GM19043 (cell line): Measurements from ENCODE around the gene CCK.

Experiments used
- ATAC-seq: cut with Tn5 transposase; IDR thresholded peaks from one replicate; pipeline ENCODE4 v1.9.1; 2021; ENCODE audit warnings: low read depth; ENCODE audit not compliant: unreplicated experiment

The CCK gene

DNA sequence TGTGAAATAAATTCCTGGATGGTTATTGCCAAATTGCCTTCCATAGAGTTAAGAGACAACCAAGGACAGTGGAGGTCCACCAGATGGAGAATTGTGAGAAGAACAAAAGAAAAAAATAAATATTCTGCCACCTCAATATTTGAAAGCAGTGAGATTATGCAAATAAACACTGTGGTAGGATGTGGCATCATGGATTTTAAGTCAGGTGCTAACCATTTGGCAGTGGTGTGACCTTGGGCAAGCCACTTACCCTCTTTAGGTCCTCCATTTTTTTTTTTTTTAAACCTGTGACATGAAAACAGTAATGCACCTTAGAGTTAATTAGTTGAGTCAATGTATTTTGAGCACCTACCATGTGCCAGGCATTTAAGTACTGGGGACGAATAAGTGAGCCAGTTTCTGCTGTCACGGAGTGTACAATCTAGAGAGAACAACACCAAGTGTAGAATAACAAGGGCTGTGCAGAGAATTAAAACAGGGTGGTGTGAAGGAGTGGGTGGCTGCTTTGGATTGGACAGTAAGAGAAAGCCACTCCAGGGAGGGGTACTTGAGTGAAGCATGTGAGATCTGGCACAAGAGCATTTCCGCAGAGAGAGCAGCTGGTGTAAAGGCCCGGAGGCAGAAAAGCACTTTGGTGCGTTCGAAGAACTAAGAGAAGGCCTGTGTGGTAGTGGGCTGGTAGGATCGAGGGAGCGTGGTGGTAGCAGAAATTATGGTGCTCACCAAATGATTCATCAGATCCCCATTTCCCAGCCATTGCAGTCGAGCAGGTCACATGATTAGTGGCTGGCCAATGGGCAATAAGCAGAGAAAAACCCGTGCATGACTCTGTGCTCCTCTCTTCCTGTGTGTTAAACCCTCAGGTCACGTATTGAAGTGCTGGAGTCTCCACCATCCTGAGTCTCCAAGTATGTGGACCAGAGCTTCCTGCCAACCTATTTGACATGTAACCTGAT, 39.2 kb downstream of the CCK start:
- ATAC-seq: no peak

DNA sequence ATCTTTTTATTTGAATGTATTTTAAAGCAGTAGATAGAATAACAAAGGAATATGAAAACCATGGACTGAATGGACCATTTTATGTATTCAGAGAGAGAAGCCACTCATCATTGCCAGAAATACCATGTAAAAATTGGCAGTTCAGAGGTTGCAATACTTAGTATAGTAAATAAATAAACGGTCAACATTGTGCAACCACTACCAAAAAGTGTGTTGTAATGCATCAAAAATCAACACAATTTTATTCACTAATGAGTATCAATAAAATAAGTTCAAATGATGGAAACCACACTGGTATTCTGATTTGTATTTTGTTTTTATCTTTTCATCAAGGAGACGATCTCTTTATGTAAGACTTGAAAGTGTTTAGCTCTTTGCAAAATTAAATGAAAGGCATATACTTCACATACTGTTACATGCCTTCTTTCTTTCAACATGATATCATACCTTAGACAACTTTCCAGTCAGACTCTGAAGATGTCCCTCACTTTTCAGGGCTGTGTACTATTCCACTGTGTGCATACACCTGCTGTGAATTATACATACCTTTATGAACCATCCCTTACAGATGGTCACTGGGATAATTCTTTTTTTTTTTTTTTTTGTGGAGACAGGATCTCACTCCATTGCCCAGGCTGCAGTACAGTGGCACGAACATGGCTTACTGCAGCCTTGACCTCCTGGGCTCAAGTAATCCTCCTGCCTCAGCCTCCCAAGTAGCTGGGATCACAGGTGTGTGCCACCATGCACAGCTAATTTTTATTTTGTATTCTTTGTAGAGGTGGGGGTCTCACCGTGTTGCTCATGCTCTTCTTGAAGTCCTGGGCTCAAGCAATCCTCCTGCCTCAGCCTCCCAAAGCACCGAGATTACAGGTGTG, 40.3 kb downstream of the CCK start:
- ATAC-seq: no peak

DNA sequence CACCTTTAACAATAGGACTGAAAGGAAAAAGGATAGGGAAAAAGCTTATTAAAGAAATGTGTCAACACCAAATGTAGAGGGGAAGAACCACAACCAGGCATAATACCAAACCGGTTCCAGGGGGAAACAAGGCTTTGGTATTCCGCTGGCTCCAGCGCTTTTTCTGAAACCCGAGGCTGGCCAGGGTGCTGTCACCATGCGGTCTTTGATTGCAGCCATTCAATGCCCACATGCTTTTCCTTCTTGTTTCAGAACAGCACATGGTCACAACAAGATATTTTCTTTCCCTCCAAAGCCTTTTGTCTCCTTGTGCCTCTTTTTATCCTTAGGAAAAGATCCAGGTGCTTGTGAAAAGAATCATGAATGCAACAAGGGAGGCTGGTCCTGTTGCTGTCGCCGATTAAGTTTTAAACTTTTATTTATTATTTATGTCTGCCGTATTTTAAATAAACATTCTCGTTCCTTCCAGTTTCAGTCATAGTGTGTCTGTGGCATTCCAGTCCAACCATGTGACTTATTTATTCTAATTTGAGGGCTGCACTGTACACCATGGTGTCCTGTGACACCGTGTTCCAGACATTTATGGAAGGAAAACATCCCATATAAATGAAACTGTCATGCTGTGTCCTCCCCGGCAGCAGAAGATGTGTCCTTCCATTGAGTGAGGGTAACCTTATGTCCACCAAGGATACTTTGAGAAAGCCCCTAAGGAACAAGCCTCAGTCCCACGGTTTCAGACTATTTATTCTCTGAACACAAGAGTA, 41.1 kb downstream of the CCK start:
- ATAC-seq: no peak

DNA sequence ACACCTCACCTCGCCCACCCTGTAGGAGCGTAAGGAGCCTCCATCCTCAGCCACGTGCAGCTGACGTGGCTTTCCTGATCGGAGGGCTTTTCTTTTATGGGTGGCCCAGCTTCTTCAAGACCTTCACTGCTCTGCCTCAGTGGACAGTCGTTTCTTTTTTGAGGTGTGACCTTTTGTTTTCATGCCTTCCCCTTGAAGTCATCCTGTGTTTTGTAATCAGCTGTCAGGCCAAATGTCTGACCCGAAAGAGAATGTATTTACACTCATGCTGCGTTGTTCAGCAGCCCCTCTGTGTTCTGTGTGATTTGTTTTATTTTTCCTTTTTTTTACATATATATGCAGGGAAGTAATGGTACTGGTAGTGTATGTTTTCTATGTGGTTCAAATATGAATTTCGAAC, 41.8 kb downstream of the CCK start:
- no peak for ATAC-seq

DNA sequence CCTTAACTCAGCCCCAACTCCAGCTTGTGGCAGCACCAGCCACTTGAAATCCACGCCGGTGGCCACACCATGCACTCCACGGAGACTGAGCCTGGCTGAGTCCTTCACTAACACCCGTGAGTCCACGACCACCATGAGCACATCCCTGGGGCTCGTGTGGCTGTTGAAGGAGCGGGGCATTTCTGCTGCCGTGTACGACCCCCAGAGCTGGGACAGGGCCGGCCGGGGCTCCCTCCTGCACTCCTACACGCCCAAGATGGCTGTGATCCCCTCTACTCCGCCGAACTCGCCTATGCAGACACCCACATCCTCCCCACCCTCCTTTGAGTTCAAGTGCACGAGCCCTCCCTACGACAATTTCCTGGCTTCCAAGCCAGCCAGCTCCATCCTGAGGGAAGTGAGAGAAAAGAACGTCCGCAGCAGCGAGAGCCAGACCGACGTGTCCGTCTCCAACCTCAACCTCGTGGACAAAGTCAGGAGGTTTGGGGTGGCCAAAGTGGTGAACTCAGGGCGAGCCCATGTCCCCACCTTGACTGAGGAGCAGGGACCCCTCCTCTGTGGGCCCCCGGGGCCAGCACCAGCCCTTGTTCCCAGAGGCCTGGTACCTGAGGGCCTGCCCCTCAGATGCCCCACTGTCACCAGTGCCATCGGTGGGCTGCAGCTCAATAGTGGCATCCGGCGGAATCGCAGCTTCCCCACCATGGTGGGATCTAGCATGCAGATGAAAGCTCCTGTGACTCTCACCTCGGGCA, 42.9 kb downstream of the CCK start:
- no peak for ATAC-seq

DNA sequence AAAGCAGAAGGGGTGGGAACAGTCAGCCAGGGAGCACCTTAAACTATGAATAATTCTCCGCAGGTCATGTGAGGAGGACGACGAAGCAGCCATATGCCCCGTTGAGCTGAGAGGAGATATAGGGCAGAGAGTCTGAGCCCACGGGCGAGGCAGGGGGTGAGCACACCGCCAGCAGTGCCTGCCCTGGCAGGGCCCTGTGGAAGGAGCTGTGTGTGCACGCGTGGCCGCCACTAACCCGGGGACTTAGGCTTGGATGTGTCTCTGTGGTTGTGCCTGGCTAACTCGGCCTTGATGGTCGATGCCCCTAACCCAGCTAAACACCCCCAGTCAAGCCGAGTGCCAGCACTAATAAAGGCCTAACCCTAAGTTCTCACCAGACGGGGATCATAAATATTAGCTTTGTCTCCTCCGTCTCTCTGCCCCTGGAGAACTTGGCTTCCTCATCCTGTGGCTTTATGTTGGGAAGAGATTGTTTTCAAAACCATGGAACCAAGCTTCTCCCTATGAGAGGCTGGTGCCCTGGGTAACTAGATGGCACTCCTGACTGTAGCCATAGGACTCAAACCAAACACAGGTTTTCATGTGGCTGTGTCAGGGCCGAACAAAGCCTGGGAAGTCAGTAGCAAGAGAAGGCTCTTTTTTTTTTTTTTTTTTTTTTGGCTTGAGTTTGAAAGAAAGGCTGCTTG, 45.4 kb downstream of the CCK start:
- no peak for ATAC-seq

DNA sequence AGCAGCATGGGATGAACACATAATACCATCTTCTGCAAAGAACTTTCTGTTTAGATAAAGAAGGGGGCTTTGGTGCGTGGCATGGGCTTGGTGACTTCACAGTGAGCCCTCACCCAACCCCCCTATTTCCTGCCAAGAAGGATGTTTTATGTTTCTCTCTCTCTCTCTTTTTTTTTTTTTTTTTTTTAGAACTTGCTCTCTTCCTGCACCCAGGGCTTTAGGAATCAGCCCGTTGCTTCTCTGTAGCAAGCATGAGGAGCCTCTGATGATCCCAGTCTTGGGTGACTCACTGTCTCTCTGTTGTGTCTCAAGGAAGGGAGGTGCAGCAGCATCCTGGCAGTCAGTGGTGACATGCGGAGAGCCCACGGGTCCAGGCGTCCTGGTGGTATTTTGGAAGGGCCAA, 49.1 kb downstream of the CCK start:
- no peak for ATAC-seq

DNA sequence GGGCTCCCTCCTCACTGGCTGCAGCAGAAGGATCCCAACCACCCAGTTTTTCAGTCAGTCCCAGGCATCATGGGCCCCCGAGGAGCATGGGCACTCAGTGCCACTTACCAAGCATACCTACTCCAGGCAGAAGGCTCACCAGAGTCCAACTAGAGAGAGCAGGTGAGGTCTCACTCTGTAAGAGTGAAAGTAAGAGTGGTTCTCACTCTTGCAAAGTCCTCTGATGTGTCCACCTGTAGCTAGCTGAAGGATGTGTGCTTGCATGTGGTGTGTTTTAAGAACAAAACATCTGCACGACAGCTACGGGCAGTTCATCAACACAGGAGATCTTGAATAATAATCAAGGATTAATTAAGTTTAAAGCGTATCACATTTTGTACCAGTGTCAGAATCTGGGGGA, 49.7 kb downstream of the CCK start:
- ATAC-seq: peak; percentile 76

DNA sequence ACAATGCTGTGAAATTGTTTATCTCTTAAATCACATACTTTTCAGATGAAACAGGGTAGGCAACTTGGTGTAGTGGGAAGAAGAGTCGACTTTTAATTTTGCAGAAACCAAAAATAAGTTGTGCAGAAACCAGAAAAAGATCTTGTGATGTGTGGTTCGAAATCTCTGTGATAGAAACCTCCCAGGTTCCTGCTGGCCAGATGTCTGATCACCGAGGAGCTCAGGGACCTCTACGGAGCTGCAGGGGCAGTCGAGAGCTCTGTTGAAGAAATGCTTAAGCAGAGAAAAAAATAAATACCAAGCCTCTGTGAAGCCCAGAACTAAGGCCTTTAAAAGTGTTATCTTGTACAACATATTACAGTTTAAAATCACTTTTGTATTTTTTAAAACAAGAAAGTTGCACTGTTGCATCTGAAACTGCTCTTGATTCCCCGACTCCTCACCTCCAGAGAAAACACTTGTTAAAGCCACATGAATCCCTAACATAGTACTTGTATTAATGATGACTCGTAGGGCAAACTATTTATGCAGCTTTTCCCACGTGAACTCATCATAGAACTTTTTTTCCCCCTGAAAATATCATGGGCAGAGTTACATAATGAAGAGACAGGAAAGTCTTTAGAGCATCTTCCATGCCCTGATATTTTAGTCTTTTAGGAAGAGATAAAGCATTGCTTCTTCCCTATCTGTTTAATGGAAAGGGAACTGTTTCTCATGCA, 51.3 kb downstream of the CCK start:
- ATAC-seq: peak; percentile 47

DNA sequence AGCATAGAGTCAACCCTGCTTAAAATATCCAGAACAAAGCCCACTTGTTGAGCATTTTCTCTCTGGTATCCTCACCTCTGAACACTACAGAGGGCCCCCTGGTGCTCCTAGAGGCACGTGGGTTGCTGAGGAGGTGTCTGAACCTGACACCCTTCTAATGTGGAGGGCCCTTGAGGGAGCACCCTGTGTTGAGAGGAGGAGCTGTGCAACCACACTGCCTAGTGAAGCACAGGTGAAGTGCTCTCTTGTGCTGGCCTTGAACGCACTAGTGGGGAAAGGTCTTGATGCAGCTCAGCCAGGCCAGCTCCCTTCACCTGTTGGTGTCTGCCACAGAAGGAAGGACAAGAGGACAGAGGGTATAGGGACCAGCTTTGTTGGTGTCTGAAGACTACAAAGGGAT, 51.9 kb downstream of the CCK start:
- ATAC-seq: no peak

DNA sequence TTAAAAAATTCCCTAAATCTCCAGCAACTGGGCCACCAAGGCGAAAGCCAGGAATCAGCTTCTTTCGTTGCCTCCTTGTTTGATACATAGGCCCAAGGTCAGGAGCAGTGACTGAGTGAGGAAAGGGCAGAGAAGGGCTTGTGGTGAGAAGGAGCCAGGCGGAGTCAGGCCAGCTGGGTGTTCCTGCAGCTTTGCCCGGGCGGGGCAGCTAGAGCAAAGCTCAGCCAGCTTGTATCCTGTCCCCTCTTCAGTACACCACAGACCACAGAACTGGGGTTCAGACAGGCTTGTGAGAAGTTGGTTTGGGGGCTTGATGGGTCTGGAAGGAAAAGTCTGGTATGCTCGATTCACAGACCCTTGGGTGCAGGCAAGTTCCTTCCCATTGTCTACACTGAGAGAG, 52.6 kb downstream of the CCK start:
- peak; percentile 42 for ATAC-seq

DNA sequence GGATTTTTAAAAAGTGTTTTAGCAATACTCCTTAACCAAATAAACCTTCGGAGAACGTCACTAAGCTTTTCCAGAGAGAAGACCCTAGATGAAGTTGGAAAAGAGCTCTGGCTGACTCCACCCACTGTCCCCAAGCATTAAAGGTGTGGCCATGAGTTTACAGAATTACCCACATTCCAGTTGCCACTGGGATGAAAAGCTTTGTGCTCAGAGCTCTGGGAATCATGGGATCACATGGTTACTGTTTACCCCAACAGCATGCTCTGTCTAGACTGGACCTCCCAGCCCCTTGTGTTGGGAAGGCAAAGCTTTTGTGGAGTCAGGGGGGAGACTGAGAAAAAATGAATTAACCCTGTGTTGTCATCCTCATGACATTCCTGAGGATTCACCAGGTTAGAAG, 55.3 kb downstream of the CCK start:
- no peak for ATAC-seq

DNA sequence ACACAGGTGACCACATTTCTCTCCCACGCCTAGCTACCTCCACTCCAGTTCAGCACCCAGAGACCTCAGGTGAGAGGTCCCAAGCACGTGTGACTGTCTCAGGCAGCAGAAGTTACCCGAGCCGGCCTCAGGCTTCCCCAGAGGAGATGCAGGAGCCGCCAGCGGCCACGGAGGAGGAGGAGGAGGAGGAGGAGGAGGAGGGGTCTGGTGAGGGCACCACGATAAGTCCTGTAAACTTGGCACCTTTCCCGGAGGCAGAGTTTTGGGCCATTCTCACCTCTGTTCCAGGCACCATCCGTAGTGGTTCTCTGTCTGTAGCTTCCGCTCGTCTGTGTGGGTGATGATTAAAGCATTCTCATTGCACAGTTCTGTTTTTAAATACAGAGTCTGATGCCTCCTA, 56.1 kb downstream of the CCK start:
- no peak for ATAC-seq
